ENCODE measurements around the gene OR5K4.

DNA sequence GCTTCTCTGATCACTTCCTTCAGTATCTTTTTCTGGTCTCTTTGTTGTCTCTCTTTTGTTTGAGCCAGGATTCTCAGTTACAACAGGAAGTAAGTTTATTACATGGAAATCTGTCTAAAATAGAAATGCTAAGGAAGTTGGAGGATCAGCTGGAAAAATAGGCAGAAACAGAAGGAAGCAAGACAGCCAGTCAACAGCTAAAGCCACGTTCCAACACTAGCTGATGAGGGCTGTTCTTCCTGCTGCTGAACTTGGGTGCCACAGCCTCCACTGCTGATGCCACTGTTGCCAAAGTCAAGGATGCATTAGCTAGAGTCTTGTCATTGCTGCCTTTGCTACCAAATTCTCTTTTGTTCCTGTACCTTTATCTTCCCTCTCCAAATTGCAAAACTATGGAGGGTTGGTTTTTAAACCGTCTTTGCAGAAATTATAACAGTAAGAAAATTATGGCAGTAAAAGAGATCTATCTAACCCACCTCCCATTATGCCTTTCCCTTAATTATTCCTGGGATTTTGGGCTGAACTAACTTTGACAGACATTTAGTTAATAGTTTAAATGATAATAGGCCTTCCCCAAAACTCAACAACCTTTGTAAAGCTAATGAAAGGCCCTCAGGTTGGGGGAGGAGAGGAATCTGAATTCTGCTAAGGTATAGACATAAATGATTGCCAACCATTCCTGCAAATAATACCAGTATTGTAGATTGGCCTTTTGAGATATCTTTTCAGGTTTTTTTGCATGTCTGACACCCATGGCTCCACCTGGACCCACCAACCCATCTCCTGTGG, 27.4 kb upstream of the OR5K4 start:
- TF ChIP-seq, protein P1, sequence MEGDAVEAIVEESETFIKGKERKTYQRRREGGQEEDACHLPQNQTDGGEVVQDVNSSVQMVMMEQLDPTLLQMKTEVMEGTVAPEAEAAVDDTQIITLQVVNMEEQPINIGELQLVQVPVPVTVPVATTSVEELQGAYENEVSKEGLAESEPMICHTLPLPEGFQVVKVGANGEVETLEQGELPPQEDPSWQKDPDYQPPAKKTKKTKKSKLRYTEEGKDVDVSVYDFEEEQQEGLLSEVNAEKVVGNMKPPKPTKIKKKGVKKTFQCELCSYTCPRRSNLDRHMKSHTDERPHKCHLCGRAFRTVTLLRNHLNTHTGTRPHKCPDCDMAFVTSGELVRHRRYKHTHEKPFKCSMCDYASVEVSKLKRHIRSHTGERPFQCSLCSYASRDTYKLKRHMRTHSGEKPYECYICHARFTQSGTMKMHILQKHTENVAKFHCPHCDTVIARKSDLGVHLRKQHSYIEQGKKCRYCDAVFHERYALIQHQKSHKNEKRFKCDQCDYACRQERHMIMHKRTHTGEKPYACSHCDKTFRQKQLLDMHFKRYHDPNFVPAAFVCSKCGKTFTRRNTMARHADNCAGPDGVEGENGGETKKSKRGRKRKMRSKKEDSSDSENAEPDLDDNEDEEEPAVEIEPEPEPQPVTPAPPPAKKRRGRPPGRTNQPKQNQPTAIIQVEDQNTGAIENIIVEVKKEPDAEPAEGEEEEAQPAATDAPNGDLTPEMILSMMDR (IDR thresholded peaks at IDR 0.05), result no peak
- TF ChIP-seq YY1 (IDR thresholded peaks at IDR 0.05; ENCODE audit: low read depth), result no peak
- TF ChIP-seq RFX5 (IDR thresholded peaks at IDR 0.05; ENCODE audit: low read length), result no peak
- no peak for TF ChIP-seq SMC3 (IDR thresholded peaks at IDR 0.05; ENCODE audit: low read depth, low read length)
- TF ChIP-seq, protein P2, sequence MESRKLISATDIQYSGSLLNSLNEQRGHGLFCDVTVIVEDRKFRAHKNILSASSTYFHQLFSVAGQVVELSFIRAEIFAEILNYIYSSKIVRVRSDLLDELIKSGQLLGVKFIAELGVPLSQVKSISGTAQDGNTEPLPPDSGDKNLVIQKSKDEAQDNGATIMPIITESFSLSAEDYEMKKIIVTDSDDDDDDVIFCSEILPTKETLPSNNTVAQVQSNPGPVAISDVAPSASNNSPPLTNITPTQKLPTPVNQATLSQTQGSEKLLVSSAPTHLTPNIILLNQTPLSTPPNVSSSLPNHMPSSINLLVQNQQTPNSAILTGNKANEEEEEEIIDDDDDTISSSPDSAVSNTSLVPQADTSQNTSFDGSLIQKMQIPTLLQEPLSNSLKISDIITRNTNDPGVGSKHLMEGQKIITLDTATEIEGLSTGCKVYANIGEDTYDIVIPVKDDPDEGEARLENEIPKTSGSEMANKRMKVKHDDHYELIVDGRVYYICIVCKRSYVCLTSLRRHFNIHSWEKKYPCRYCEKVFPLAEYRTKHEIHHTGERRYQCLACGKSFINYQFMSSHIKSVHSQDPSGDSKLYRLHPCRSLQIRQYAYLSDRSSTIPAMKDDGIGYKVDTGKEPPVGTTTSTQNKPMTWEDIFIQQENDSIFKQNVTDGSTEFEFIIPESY (IDR thresholded peaks at IDR 0.05; ENCODE audit: borderline replicate concordance, low read depth), result no peak
- TF ChIP-seq, protein P3, sequence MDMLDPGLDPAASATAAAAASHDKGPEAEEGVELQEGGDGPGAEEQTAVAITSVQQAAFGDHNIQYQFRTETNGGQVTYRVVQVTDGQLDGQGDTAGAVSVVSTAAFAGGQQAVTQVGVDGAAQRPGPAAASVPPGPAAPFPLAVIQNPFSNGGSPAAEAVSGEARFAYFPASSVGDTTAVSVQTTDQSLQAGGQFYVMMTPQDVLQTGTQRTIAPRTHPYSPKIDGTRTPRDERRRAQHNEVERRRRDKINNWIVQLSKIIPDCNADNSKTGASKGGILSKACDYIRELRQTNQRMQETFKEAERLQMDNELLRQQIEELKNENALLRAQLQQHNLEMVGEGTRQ (IDR thresholded peaks at IDR 0.05; ENCODE audit: borderline replicate concordance, low read depth, low read length), result no peak
- no peak for TF ChIP-seq RCOR1 (IDR thresholded peaks at IDR 0.05; ENCODE audit: low read length)
- TF ChIP-seq CHD2 (IDR thresholded peaks at IDR 0.05; ENCODE audit: low read length, partially characterized antibody), result no peak
- TF ChIP-seq, protein P4, sequence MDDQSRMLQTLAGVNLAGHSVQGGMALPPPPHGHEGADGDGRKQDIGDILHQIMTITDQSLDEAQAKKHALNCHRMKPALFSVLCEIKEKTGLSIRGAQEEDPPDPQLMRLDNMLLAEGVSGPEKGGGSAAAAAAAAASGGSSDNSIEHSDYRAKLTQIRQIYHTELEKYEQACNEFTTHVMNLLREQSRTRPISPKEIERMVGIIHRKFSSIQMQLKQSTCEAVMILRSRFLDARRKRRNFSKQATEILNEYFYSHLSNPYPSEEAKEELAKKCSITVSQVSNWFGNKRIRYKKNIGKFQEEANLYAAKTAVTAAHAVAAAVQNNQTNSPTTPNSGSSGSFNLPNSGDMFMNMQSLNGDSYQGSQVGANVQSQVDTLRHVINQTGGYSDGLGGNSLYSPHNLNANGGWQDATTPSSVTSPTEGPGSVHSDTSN (IDR thresholded peaks at IDR 0.05), result no peak

Data from SK-N-SH (cell line).